ENCODE data around the gene MYO5B.
A peak's percentile ranks its signal among the peaks of the same experiment; 100 is the strongest.
"Not testable (repeated sequence)": the region's sequence is repeated elsewhere in the genome, so short reads cannot be mapped to it uniquely, and the experiment has no call there.

MYO5B gene

GRCh38 chr18:49813319-49814146 lies 381.4 kb downstream of the MYO5B start, which contains the start of gene ACAA2:
ACAA2 (minus strand) TSS chr18:49813533; CDS start chr18:49813484, 49 bp downstream.
- DNase-seq = peak; percentile 73

GRCh38 chr18:49813069-49813318 lies 382.0 kb downstream of the MYO5B start:
- no peak for DNase-seq

GRCh38 chr18:49812286-49813068 lies 382.5 kb downstream of the MYO5B start:
- DNase-seq = no peak

GRCh38 chr18:49811151-49811938 lies 383.6 kb downstream of the MYO5B start:
- DNase-seq = no peak

- not testable (repeated sequence) for DNase-seq
Observed at GRCh38 chr18:49808553-49809191, 386.3 kb downstream of the MYO5B start.

- no peak for DNase-seq
Observed at GRCh38 chr18:49804096-49804495, 390.9 kb downstream of the MYO5B start.

- DNase-seq = no peak
Observed at GRCh38 chr18:49802623-49803022, 392.3 kb downstream of the MYO5B start.

GRCh38 chr18:49800491-49800890 lies 394.5 kb downstream of the MYO5B start:
- DNase-seq = not testable (repeated sequence)

GRCh38 chr18:49799806-49800205 lies 395.1 kb downstream of the MYO5B start:
- DNase-seq = not testable (repeated sequence)

- no peak for DNase-seq
Observed at GRCh38 chr18:49798001-49798400, 396.9 kb downstream of the MYO5B start.

- DNase-seq = no peak
Observed at GRCh38 chr18:49795612-49796552, 399.1 kb downstream of the MYO5B start.

GRCh38 chr18:49794743-49795142 lies 400.2 kb downstream of the MYO5B start:
- no peak for DNase-seq

GRCh38 chr18:49789560-49790134 lies 405.3 kb downstream of the MYO5B start:
- DNase-seq = not testable (repeated sequence)

GRCh38 chr18:49788327-49788898 lies 406.5 kb downstream of the MYO5B start:
- no peak for DNase-seq

- DNase-seq = no peak
Observed at GRCh38 chr18:49786019-49786720, 408.8 kb downstream of the MYO5B start.

GRCh38 chr18:49784427-49785185 lies 410.3 kb downstream of the MYO5B start:
- no peak for DNase-seq

GRCh38 chr18:49783631-49784030 lies 411.3 kb downstream of the MYO5B start:
- DNase-seq = not testable (repeated sequence)

GRCh38 chr18:49778826-49779465 lies 416.0 kb downstream of the MYO5B start:
- DNase-seq = no peak
